MM.1S (cell line): ENCODE data around the gene SLC6A20.

Experiments
- EZH2 ChIP-seq: fragments of 300-600 bp; sonication (generic); optimal IDR thresholded peaks from 2 replicates; pipeline ENCODE3; 2017; ENCODE audit warnings: low read depth, mild to moderate bottlenecking, antibody characterized with exemption, low read length, mixed read lengths
- EZH2phosphoT487 ChIP-seq: fragments of 300-600 bp; sonication (generic); IDR thresholded peaks from 2 replicates; pipeline ENCODE4 v1.6.1; 2018; ENCODE audit warnings: antibody characterized with exemption, low read length
- TF ChIP-seq, protein P1 (sequence below): fragments of 300-600 bp; sonication (generic); IDR thresholded peaks from 2 replicates; pipeline ENCODE4 v1.5.1; 2016; ENCODE audit warnings: antibody characterized with exemption, low read length, mixed read lengths

DNA sequence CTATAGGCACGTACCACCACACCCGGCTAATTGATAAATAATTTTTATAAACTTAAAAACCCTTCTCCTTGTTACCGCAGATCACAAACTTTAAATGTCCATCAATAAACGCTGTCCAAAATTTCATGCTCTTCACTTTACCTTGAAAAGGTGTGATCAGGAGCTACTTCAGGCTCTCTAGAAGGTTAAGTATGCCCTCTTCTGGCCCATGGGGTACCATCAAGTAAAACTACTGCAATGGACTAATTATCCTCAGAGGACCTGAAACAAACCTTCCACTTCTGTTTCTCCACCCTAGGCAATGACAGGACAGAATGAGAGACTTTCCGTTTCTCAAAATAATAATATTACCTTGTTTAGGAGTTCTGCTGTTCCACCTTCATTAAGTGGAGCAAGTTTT lies 36.4 kb upstream of the SLC6A20 start:
- TF ChIP-seq EZH2 (no peak), EZH2phosphoT487 (no peak)
- TF ChIP-seq, protein P1, sequence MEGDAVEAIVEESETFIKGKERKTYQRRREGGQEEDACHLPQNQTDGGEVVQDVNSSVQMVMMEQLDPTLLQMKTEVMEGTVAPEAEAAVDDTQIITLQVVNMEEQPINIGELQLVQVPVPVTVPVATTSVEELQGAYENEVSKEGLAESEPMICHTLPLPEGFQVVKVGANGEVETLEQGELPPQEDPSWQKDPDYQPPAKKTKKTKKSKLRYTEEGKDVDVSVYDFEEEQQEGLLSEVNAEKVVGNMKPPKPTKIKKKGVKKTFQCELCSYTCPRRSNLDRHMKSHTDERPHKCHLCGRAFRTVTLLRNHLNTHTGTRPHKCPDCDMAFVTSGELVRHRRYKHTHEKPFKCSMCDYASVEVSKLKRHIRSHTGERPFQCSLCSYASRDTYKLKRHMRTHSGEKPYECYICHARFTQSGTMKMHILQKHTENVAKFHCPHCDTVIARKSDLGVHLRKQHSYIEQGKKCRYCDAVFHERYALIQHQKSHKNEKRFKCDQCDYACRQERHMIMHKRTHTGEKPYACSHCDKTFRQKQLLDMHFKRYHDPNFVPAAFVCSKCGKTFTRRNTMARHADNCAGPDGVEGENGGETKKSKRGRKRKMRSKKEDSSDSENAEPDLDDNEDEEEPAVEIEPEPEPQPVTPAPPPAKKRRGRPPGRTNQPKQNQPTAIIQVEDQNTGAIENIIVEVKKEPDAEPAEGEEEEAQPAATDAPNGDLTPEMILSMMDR, result peak; percentile 37; the same call in 1 of the 2 replicates
